Measurements from ENCODE around the gene OBP2A. TPM values are rescaled to one million over a fixed set of nuclear protein-coding genes. Genes with fewer than 3 reads are reported as not detected.

OBP2A gene
- total RNA-seq, 1 donor from 2014 or later = not detected

DNA sequence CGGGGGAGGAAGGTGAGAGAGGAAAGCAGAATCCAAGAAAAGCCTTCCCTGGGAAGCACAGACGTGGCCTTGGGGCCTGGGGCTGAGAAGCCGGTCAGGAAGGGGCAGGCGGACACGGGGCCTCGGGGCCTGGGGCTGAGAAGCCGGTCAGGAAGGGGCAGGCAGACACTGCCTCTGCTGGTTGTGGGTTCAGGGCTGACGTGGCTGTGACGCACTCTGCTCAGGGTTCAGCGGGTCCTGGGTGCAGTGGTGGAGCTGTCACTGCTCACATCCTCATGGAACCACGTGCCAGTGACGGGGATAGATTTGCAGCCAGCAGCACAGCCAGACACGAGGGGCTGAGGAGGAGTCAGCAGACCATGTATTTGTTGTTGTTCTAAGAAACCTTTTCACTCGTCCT is 28.4 kb downstream of the OBP2A start:
- H3K36me3 Mint-ChIP-seq (ENCODE audit: low read depth, unreplicated experiment) = no peaks in the 10 kb centered on the region
- TF ChIP-seq, protein P1, sequence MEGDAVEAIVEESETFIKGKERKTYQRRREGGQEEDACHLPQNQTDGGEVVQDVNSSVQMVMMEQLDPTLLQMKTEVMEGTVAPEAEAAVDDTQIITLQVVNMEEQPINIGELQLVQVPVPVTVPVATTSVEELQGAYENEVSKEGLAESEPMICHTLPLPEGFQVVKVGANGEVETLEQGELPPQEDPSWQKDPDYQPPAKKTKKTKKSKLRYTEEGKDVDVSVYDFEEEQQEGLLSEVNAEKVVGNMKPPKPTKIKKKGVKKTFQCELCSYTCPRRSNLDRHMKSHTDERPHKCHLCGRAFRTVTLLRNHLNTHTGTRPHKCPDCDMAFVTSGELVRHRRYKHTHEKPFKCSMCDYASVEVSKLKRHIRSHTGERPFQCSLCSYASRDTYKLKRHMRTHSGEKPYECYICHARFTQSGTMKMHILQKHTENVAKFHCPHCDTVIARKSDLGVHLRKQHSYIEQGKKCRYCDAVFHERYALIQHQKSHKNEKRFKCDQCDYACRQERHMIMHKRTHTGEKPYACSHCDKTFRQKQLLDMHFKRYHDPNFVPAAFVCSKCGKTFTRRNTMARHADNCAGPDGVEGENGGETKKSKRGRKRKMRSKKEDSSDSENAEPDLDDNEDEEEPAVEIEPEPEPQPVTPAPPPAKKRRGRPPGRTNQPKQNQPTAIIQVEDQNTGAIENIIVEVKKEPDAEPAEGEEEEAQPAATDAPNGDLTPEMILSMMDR (IDR thresholded peaks at IDR 0.05; ENCODE audit: unreplicated experiment) = no peak
- H3K9me3 Mint-ChIP-seq (ENCODE audit: unreplicated experiment) = no peaks in the 10 kb centered on the region
- no peaks in the 10 kb centered on the region for H3K4me1 Mint-ChIP-seq (ENCODE audit: unreplicated experiment)
- no peak for DNase-seq (ENCODE audit: low spot score)
- H3K27me3 Mint-ChIP-seq (ENCODE audit: unreplicated experiment) = peaks cover 2% of the 10 kb centered on the region
- no peak overlapping the region for H3K27ac Mint-ChIP-seq (ENCODE audit: unreplicated experiment)
- H3K4me3 Mint-ChIP-seq (ENCODE audit: unreplicated experiment) = no peak overlapping the region

DNA sequence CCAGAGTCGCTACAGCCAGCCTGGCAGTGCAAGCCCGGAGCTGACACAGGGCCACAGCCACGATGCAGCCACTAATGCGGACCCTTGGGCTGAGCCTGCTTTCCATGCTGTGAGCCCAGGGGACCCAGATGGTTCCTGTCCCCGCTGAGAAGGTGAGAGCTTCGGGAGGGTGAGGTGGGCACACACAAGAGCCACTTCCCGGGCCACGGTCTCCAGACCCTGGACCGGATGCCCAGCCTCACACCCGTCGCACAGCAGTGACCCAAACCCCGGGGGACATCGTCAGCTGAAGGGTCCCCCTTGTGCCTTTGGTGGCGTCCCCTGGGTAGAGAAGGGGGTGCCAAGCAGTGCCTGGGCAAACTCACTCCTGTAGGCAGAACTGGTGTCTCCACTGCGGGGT is 29.0 kb downstream of the OBP2A start:
- no peak overlapping the region for H3K4me3 Mint-ChIP-seq (ENCODE audit: unreplicated experiment)
- H3K27me3 Mint-ChIP-seq (ENCODE audit: unreplicated experiment) = peaks cover 2% of the 10 kb centered on the region
- no peaks in the 10 kb centered on the region for H3K36me3 Mint-ChIP-seq (ENCODE audit: low read depth, unreplicated experiment)
- no peaks in the 10 kb centered on the region for H3K9me3 Mint-ChIP-seq (ENCODE audit: unreplicated experiment)
- H3K4me1 Mint-ChIP-seq (ENCODE audit: unreplicated experiment) = no peaks in the 10 kb centered on the region
- DNase-seq (ENCODE audit: low spot score) = no peak
- no peak overlapping the region for H3K27ac Mint-ChIP-seq (ENCODE audit: unreplicated experiment)
- TF ChIP-seq, protein P1 (IDR thresholded peaks at IDR 0.05; ENCODE audit: unreplicated experiment) = no peak

DNA sequence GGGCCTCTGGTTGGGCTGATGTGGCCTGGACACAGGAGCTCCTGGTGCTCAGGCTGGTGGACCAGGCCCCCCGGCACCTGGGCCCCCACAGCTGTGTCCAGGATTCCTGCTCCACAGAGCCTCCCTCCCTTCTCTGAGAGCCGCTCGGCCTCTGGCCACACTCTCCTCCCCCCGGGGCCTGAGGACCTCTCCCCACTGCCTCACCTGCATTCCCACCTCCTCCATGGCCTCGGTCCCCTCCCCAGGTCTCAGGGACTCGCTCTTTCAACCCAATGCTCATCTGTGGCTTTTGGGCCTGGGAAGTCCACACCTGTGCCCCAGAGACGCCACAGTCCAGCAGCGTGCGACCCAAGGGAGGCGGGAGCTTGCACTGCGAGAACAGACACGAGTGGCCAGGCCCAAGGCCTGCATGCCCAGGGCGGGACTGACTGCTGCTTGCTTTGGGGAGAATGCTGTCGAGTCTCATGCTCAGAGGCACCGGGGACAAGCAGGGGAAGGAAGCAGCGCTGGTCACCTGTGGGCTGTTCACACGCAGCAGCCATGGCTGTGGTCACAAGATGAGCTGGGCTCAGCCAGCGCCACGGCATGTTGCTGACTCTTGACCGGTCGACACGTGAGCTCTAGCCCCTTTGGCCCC is 30.2 kb downstream of the OBP2A start:
- Mint-ChIP-seq H3K4me3 (ENCODE audit: unreplicated experiment) (no peak overlapping the region), H3K36me3 (ENCODE audit: low read depth, unreplicated experiment) (no peaks in the 10 kb centered on the region), H3K27me3 (ENCODE audit: unreplicated experiment) (peaks cover 2% of the 10 kb centered on the region), H3K27ac (ENCODE audit: unreplicated experiment) (no peak overlapping the region), H3K9me3 (ENCODE audit: unreplicated experiment) (no peaks in the 10 kb centered on the region), H3K4me1 (ENCODE audit: unreplicated experiment) (no peaks in the 10 kb centered on the region)
- DNase-seq (ENCODE audit: low spot score) = no peak
- TF ChIP-seq, protein P1 (IDR thresholded peaks at IDR 0.05; ENCODE audit: unreplicated experiment) = no peak

DNA sequence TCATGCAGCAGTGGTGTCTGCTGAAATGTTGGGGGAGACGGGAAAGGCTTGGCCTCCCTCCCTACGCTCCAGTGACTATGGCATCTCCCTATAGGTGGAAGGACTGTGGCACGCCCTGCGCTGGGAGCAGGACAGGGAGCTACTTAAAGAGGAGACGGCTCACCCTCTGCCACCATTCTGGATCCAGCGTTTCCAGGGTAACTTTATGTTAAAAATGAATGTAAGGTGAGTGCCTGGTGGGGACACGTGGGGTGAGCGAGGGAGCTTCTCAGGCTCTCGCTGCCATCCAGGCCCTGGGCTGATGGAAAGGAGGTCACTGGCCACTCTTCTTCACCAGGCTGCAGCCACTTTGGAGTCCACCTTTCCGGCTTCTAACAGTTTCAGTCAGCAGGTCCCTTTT is 31.3 kb downstream of the OBP2A start:
- Mint-ChIP-seq H3K4me1 (ENCODE audit: unreplicated experiment) (no peaks in the 10 kb centered on the region), H3K36me3 (ENCODE audit: low read depth, unreplicated experiment) (peaks cover 3% of the 10 kb centered on the region), H3K4me3 (ENCODE audit: unreplicated experiment) (no peak overlapping the region), H3K27ac (ENCODE audit: unreplicated experiment) (no peak overlapping the region), H3K9me3 (ENCODE audit: unreplicated experiment) (no peaks in the 10 kb centered on the region), H3K27me3 (ENCODE audit: unreplicated experiment) (peaks cover 2% of the 10 kb centered on the region)
- TF ChIP-seq, protein P1 (IDR thresholded peaks at IDR 0.05; ENCODE audit: unreplicated experiment) = no peak
- DNase-seq (ENCODE audit: low spot score) = no peak

DNA sequence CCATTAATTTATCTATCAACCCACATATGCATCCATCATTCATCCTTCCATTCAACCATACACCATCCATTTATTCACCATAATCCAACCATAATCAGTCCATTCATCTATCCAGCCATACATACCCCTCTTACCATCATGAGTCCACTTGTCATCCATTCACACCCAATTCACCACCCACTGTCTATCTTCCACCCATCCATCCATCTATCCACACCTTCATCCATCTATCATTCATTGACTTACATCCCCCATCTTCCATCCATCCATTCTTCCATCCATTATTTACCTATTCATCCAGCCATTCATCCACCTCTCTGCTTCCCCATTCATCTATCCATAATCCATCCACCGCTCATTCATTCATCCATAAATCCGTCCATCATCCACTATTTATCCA is 33.4 kb downstream of the OBP2A start:
- H3K4me1 Mint-ChIP-seq (ENCODE audit: unreplicated experiment) = no peaks in the 10 kb centered on the region
- H3K4me3 Mint-ChIP-seq (ENCODE audit: unreplicated experiment) = no peak overlapping the region
- H3K9me3 Mint-ChIP-seq (ENCODE audit: unreplicated experiment) = no peaks in the 10 kb centered on the region
- H3K27ac Mint-ChIP-seq (ENCODE audit: unreplicated experiment) = no peak overlapping the region
- TF ChIP-seq, protein P1 (IDR thresholded peaks at IDR 0.05; ENCODE audit: unreplicated experiment) = no peak
- no peak for DNase-seq (ENCODE audit: low spot score)
- H3K36me3 Mint-ChIP-seq (ENCODE audit: low read depth, unreplicated experiment) = peaks cover 3% of the 10 kb centered on the region
- H3K27me3 Mint-ChIP-seq (ENCODE audit: unreplicated experiment) = peaks cover 2% of the 10 kb centered on the region
